GM10266 (cell line): ENCODE measurements around the gene NEMP1.

ENCODE experiments used
- DNase-seq: peaks from one replicate; pipeline ENCODE4 v3.0.0; 2012; ENCODE audit errors: extremely low spot score
- TF ChIP-seq, protein P1 (sequence below): IDR thresholded peaks from 2 replicates; pipeline ENCODE4 v1.5.1; 2012; ENCODE audit warnings: mild to moderate bottlenecking, low read depth; ENCODE audit not compliant: control insufficient read depth, insufficient read depth; ENCODE audit errors: missing control alignments

Gene NEMP1

DNA sequence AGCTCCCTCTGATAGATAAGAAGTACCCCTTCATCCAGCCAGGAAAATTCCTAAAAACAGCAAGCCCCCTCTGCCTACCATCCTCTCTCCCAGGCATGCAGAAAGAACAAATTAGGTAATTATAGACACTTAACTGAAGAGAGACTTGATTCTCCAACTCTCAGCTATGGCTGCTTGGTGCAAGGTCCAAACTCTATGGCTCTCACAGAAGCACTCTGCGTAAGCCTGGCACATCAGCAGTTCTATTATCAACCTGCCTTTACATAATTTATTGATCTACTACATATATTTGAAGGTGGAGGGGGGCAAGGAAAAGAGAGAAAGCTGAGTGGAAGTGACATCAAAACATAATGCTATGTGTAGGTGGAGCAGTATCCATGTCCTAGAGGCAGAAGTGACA, 27.6 kb downstream of the NEMP1 start:
- DNase-seq = no peak
- TF ChIP-seq, protein P1, sequence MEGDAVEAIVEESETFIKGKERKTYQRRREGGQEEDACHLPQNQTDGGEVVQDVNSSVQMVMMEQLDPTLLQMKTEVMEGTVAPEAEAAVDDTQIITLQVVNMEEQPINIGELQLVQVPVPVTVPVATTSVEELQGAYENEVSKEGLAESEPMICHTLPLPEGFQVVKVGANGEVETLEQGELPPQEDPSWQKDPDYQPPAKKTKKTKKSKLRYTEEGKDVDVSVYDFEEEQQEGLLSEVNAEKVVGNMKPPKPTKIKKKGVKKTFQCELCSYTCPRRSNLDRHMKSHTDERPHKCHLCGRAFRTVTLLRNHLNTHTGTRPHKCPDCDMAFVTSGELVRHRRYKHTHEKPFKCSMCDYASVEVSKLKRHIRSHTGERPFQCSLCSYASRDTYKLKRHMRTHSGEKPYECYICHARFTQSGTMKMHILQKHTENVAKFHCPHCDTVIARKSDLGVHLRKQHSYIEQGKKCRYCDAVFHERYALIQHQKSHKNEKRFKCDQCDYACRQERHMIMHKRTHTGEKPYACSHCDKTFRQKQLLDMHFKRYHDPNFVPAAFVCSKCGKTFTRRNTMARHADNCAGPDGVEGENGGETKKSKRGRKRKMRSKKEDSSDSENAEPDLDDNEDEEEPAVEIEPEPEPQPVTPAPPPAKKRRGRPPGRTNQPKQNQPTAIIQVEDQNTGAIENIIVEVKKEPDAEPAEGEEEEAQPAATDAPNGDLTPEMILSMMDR = no peak

DNA sequence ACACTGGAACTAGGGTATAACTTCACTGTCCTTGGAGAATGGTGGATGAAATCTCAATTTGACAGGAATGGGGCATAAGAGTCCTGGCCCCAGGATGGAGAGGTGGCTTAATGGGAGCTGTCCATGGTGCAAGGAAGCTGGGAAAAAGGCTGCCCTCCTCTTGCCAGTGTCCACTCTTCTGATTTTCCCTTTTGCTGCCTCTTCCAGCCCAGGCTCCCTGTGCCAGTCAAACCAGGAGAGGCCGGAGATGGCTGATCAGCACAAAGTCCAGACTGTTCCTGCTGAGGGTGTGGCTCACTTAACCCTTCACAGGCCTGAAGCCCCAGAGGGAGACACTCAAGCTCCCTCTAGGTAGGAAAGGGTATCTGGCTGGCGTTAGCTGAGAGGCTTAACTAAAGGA, 28.7 kb downstream of the NEMP1 start, which contains the start of gene MYO1A:
MYO1A (minus strand) TSS at position 240 of the 400 bp plus-strand sequence. CDS start 1,806 bp downstream, outside the sequence.
- DNase-seq = no peak
- TF ChIP-seq, protein P1 = no peak

DNA sequence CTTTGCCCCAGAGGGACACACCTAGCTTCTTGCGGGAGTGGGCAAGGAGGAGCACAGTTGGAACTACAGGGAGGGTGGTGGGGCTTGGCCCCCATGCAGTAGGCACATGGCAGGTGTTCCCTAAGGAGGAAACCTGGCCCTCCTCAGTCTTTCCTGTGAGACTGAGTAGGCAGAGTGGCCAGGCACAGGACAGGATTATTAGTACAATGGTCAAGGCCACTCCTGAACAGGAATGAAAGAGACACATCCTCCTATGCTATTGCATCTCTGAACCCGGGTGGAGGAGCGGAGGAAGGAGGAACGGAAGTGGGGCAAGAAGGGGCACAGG, 29.5 kb downstream of the NEMP1 start:
- TF ChIP-seq, protein P1 = no peak
- DNase-seq = no peak

DNA sequence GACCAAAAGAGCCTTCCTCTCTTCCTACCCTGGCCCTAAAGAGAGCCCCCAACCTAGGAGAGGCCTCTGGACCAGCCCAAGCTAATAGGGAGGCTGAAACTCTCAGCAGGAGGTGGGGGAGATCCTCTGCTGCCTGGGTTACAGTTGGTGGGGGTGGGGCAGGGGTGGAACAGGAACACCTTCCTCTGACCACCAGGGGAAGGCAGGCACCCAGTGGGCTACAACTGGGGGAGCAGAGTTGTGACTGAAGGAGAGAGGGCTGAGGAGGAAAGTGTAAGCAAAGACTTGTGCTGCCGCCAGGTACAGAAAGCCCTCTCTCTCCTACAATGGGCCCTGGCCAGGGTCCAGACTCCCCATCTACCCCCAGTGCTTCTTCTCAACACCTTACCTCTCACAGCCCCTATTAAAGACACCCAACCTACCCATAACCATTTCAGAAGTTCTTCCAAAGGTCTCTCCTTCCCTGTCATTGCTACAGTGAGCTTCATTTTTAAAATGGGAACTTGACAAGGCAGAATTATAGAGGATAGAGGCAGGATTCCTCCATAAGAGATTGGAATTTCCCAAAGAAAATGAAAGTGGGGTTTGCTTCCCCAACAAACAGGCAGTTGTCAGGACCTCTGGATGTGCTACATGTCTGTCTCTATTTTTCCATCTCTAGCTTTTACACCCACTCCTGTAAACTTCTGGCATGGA, 30.0 kb downstream of the NEMP1 start:
- DNase-seq = no peak
- TF ChIP-seq, protein P1 = no peak

DNA sequence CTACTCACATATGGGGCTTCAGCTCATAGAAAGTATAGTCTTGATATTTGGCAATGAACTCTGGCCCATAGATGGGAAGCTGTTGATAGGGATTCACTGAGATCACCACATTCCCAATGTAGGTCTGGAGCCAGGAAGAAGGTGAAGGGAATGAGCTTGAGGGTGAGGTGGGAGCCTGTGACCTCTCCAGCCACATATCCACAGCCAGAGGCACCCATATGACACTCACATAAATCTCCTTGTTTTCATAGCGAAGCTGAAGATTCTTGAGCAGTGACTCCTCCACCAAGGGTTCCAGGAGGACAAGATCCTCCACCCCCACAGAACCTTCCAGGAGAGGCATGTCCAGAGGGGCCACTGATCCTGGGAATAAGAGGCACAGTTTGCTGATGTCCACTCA, 30.6 kb downstream of the NEMP1 start:
- no peak for DNase-seq
- TF ChIP-seq, protein P1 = no peak

DNA sequence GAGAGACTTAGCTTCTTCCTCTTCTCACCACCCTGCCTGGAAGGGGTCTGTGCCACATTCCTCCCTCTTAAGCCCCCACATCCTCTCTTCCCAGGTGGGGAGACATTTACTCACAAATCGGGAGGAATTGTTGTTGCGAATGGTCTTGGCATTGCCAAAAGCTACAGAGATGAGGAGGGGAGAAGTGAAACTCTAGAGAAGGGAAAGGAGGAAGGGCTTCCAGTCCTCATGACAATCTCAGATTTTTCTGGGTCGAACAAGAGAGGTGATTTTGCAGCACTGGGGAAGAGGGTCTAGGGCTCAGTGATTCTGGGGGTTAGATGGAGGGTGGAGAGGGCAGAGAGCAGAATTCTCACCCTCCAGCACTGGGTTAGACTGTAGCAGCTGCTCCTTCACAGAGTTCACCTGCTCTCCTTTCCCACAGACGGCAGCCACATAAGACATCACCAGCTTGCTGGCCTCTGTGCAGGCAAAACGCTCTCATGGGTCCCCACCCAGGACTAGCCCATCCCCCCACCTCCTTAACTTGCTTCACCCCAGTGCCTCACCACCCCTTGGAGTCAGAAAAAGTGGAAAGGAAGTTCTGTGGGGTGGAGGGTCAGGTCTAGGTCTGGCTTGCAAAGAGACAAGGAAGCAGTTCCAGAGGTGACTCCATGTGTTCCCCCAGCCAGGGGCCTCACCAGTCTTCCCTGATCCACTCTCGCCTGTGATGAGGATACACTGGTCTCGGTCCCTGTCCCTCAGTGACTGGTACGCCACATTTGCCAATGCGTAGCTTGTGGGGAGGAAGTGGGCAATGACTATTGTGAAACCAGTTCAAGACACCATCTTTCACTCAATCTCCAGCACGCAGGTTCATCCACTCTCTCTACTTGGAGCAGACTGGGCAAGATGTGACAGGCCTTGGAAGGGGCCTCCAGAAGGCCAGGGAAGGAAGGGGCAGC, 31.4 kb downstream of the NEMP1 start:
- TF ChIP-seq, protein P1 = no peak

DNA sequence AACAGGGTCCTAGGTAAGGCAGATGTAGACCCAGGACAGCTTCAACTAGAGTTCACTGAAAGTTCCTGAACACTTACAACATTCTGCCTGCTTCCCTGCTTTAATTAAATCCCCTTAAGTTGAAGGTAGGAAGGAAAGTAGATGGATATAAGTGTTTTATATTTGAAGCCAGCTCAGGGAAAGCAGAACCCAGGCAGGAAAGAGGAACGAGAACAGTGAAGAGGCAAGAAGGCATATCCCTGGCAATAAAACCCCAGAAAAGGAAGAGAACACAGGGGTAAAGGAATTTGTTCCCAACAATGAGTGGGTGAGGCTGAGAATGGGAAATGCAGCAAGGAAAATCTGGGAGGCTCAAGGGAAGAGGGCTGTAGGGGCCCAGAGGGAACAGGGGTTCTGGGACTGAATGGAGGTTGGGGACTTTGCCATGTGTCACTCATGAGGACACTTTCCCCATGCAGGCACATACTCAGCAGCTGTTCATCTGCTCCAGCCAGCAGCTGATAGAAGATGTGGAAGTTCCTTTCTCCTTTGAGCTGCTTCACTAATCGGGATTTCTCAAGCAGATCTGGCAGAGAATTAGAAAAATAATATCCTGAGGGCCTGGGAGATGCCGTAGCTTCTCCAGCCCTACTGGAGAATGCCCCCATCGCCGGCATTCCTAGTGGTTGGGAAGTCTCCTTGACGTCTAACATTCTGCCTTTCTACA, 32.4 kb downstream of the NEMP1 start:
- TF ChIP-seq, protein P1 = no peak

More for the DNA sequence above, 31.4 kb downstream of the NEMP1 start:
- DNase-seq = no peak

More for the DNA sequence above, 32.4 kb downstream of the NEMP1 start:
- no peak for DNase-seq
